Spinal cord (tissue), 10 donors: ENCODE results near the gene AMY1A. TPM values are rescaled to one million over a fixed set of nuclear protein-coding genes. Genes with fewer than 3 reads are reported as not detected.
"Not testable (repeated sequence)": the region's sequence is repeated elsewhere in the genome, so short reads cannot be mapped to it uniquely, and the experiment has no call there.

Experiments used
- DNase-seq, 6 donors: peaks; one replicate each; pipeline versions ENCODE4 v3.0.0 to v3.0.0-alpha.2; 2013 to 2015; ENCODE audit warnings: low spot score in 6 of 6, low read depth in 4 of 6
- H3K27ac ChIP-seq: one replicate; pipeline ENCODE4 v1.5.1; 2013; ENCODE audit warnings: low read depth, low read length, control low read depth
- H3K27me3 ChIP-seq: one replicate; pipeline ENCODE4 v1.6.1; 2013; ENCODE audit warnings: low read length; ENCODE audit not compliant: control insufficient read depth, insufficient read depth
- H3K36me3 ChIP-seq: one replicate; pipeline ENCODE4 v1.6.1; 2013; ENCODE audit warnings: low read length; ENCODE audit not compliant: control insufficient read depth, insufficient read depth
- H3K4me1 ChIP-seq: one replicate; pipeline ENCODE4 v1.6.1; 2013; ENCODE audit warnings: low read length; ENCODE audit not compliant: control insufficient read depth, insufficient read depth
- H3K4me3 ChIP-seq: one replicate; pipeline ENCODE4 v1.5.1; 2013; ENCODE audit warnings: low read depth, low read length, control low read depth
- H3K9me3 ChIP-seq: one replicate; pipeline ENCODE4 v1.6.1; 2013; ENCODE audit warnings: low read length; ENCODE audit not compliant: control insufficient read depth, insufficient read depth
- WGBS: methylation state at CpG from one replicate; pipeline ENCODE4 v1.1.5; 2013; ENCODE audit warnings: missing lambda C conversion rate; ENCODE audit not compliant: insufficient coverage; 5-methylcytosine and 5-hydroxymethylcytosine counted together
- polyA plus RNA-seq, 2 donors: library from polyadenylated mRNA; unstranded; fragments of 120-200 nt; gene quantifications; one replicate each; pipeline ENCODE4 v1.2.1, GENCODE V29; 2013; ENCODE audit not compliant: insufficient read length in 2 of 2
- small RNA-seq: library from RNA; depleted of rRNA; stranded (forward); fragments of <200 nt; gene quantifications from one replicate; pipeline ENCODE3, GENCODE V24; 2014; ENCODE audit warnings: low replicate concordance
- total RNA-seq, 2 donors: library from RNA; depleted of rRNA in 1 of 2; stranded (reverse); fragments of 120-200 nt in 1 of 2; fragments of >200 nt in 1 of 2; gene quantifications; one replicate each; pipeline versions ENCODE4 v1.2.3 to v1.2.4, GENCODE V29; 2013 to 2014
- donor health status: healthy.

AMY1A gene
- total and polyA plus RNA-seq, 4 donors, result not detected

GRCh38 chr1:103696110-103696509 lies 40.5 kb downstream of the AMY1A start, which contains the start of gene AMY1B:
AMY1B (minus strand) TSS chr1:103696210; CDS start chr1:103695639, 571 bp downstream.
- not testable (repeated sequence) for DNase-seq, H3K9me3 ChIP-seq, H3K36me3 ChIP-seq, H3K4me3 ChIP-seq, H3K4me1 ChIP-seq, H3K27ac ChIP-seq, H3K27me3 ChIP-seq
- WGBS, result no CpG with 5 or more reads among the region's 5 CpGs

GRCh38 chr1:103697430-103697829 lies 41.9 kb downstream of the AMY1A start:
- H3K9me3 ChIP-seq, H3K4me1 ChIP-seq, H3K27ac ChIP-seq, H3K36me3 ChIP-seq, DNase-seq, H3K27me3 ChIP-seq, H3K4me3 ChIP-seq: not testable (repeated sequence)
- WGBS, result no CpG with 5 or more reads among the region's 6 CpGs

- H3K27me3 ChIP-seq, H3K4me1 ChIP-seq, H3K27ac ChIP-seq, H3K4me3 ChIP-seq, H3K36me3 ChIP-seq, H3K9me3 ChIP-seq, DNase-seq: not testable (repeated sequence)
- no CpG with 5 or more reads among the region's 4 CpGs for WGBS
Measured at GRCh38 chr1:103700669-103701068, 45.1 kb downstream of the AMY1A start.

- H3K27me3 ChIP-seq, H3K4me1 ChIP-seq, H3K4me3 ChIP-seq, H3K9me3 ChIP-seq, H3K36me3 ChIP-seq, H3K27ac ChIP-seq, DNase-seq: not testable (repeated sequence)
- no CpG with 5 or more reads among the region's 4 CpGs for WGBS
Measured at GRCh38 chr1:103701256-103701655, 45.7 kb downstream of the AMY1A start.

- H3K36me3 ChIP-seq, H3K27me3 ChIP-seq, H3K27ac ChIP-seq, H3K4me3 ChIP-seq, DNase-seq, H3K9me3 ChIP-seq, H3K4me1 ChIP-seq: not testable (repeated sequence)
- no CpG with 5 or more reads among the region's 3 CpGs for WGBS
Measured at GRCh38 chr1:103707670-103708069, 52.1 kb downstream of the AMY1A start.

- H3K27me3 ChIP-seq, H3K27ac ChIP-seq, H3K9me3 ChIP-seq, DNase-seq, H3K4me1 ChIP-seq, H3K36me3 ChIP-seq, H3K4me3 ChIP-seq: not testable (repeated sequence)
- no CpG with 5 or more reads among the region's 3 CpGs for WGBS
Measured at GRCh38 chr1:103710381-103710780, 54.8 kb downstream of the AMY1A start.

Small RNA genes within 50 kb of the gene (small RNA-seq; reads per million reads assigned to genes)
- not detected for gene AC105272.1

Other genes starting within 250 kb of the AMY1A start
- gene RNPC3, start 130.1 kb upstream of the AMY1A start, total RNA-seq, result 10 to 100 TPM; 24.6 to 25.2 TPM
- 10 to 100 TPM; 36.7 to 42.7 TPM for gene RNPC3, start 130.1 kb upstream of the AMY1A start, polyA plus RNA-seq
- 10 to 100 TPM; 40.0 to 62.1 TPM for gene AMY2B, start 84.2 kb upstream of the AMY1A start, total RNA-seq
- 10 to 100 TPM; 21.3 to 31.7 TPM for gene AMY2B, start 84.2 kb upstream of the AMY1A start, polyA plus RNA-seq
- under 1 TPM in 1 of 2 donors, not detected in 1; 0.69 TPM for gene AMY2A, start 38.3 kb upstream of the AMY1A start, total RNA-seq
- gene AMY2A, start 38.3 kb upstream of the AMY1A start, polyA plus RNA-seq, result under 1 TPM in 1 of 2 donors, not detected in 1; 0.93 TPM
- gene AMY1B, start 40.5 kb downstream of the AMY1A start, total RNA-seq, result not detected
- gene AMY1B, start 40.5 kb downstream of the AMY1A start, polyA plus RNA-seq, result under 1 TPM in 1 of 2 donors, not detected in 1; 0.18 TPM
- not detected for gene AMY1C, start 94.1 kb downstream of the AMY1A start, total RNA-seq
- not detected for gene AMY1C, start 94.1 kb downstream of the AMY1A start, polyA plus RNA-seq